GM12878 (cell line): Measurements from ENCODE around the gene DNASE1L1. TPM values are rescaled to one million over a fixed set of nuclear protein-coding genes. Genes with fewer than 3 reads are reported as not detected.

Experiments used
- ATAC-seq: fragments of 200-7000 bp; cut with Tn5 transposase; 3 replicates; pipeline ENCODE4 v1.9.1; 2020; ENCODE audit warnings: mild to moderate bottlenecking, moderate library complexity
- BruUV-seq: library from RNA; stranded (reverse); fragments of 400-500 nt; replicated peaks from 2 replicates; lab custom pipeline; 2021; lab: Mats Ljungman, UMichigan
- CTCF ChIA-PET: fragments of 300-600 bp; sonication (Branson Sonifier 250); formaldehyde crosslinking; extraction: SDS; loops from one replicate; lab custom pipeline; 2021; ENCODE audit warnings: inconsistent platforms; lab: Yijun Ruan, JAX
- POLR2A ChIA-PET: fragments of 350-600 bp; formaldehyde crosslinking; extraction: SDS; loops from one replicate; lab custom pipeline; 2021; ENCODE audit warnings: inconsistent platforms; lab: Charles Lee
- RAD21 ChIA-PET: fragments of 300-600 bp; sonication (Branson Sonifier 250); formaldehyde crosslinking; loops from one replicate; lab custom pipeline; 2023; ENCODE audit warnings: antibody characterized with exemption; ENCODE audit not compliant: unreplicated experiment; lab: Charles Lee
- SMC1A ChIA-PET: fragments of 300-600 bp; sonication (Branson Sonifier 250); formaldehyde crosslinking; loops from one replicate; lab custom pipeline; 2023; ENCODE audit not compliant: unreplicated experiment, uncharacterized antibody; lab: Charles Lee
- DNase-seq: peaks from one replicate; pipeline ENCODE4 v3.0.0-alpha.2; 2011; ENCODE audit warnings: low read depth, low spot score
- FAIRE-seq: peaks from 3 replicates; lab custom pipeline; 2011; peaks lifted over from hg19 to GRCh38; lab: Jason Lieb, UNC
- H2AFZ ChIP-seq: 2 replicates; pipeline ENCODE4 v1.6.0; 2011; ENCODE audit warnings: low read depth, low read length, control low read depth; ENCODE audit not compliant: control insufficient read depth
- H3K27ac ChIP-seq: 2 replicates; pipeline ENCODE4 v1.5.1; 2011; ENCODE audit warnings: control low read depth; ENCODE audit not compliant: control insufficient read depth, insufficient read depth
- H3K27me3 ChIP-seq, 2 experiments: replicated peaks in 1 of 2; 2 replicates each; pipeline versions ENCODE4 v1.6.0 to v1.6.1; 2011; ENCODE audit warnings: low read length in 1 of 2; ENCODE audit not compliant: control insufficient read depth in 2 of 2, insufficient read depth in 2 of 2
- H3K36me3 ChIP-seq, 2 experiments: 2 replicates each; pipeline ENCODE4 v1.5.1; 2011; ENCODE audit warnings: low read length in 1 of 2; ENCODE audit not compliant: control insufficient read depth in 2 of 2, insufficient read depth in 2 of 2
- H3K4me1 ChIP-seq: 2 replicates; pipeline ENCODE4 v1.6.1; 2011; ENCODE audit warnings: mild to moderate bottlenecking, low read length, moderate library complexity, mixed read lengths; ENCODE audit not compliant: control insufficient read depth, insufficient read depth
- H3K4me2 ChIP-seq: 2 replicates; pipeline ENCODE4 v1.6.0; 2011; ENCODE audit warnings: control low read depth; ENCODE audit not compliant: control insufficient read depth, insufficient read depth
- H3K4me3 ChIP-seq: fragments of 200-600 bp; sonication (generic); 2 replicates; pipeline ENCODE4 v1.5.1; 2016
- H3K79me2 ChIP-seq: 2 replicates; pipeline ENCODE4 v1.6.0; 2011; ENCODE audit warnings: low read length; ENCODE audit not compliant: control insufficient read depth, insufficient read depth
- H3K9ac ChIP-seq: 2 replicates; pipeline ENCODE4 v1.8.0; 2011; ENCODE audit warnings: low read length, control low read depth, mixed read lengths; ENCODE audit not compliant: control insufficient read depth, insufficient read depth
- H3K9me3 ChIP-seq: replicated peaks from 3 replicates; pipeline ENCODE4 v1.5.1; 2011; ENCODE audit warnings: mild to moderate bottlenecking, low read length; ENCODE audit not compliant: control insufficient read depth, insufficient read depth
- H4K20me1 ChIP-seq: 2 replicates; pipeline ENCODE4 v1.6.0; 2011; ENCODE audit not compliant: control insufficient read depth, insufficient read depth
- CREB1 ChIP-seq: IDR thresholded peaks from 2 replicates; pipeline ENCODE4 v1.6.1; 2012; ENCODE audit warnings: low read depth, mild to moderate bottlenecking, inconsistent platforms
- CTCF ChIP-seq, 3 experiments: IDR thresholded peaks in 2 of 3; conservative IDR thresholded peaks in 1 of 3; 2 replicates each; pipeline ENCODE4 v1.5.1; 2011; ENCODE audit warnings: low read depth in 3 of 3, low read length in 3 of 3, mild to moderate bottlenecking in 3 of 3, control low read depth in 2 of 3, moderate library complexity in 2 of 3, inconsistent platforms in 1 of 3, mixed read lengths in 1 of 3; ENCODE audit not compliant: control insufficient read depth in 2 of 3, insufficient read depth in 1 of 3; ENCODE audit errors: extremely low read depth in 1 of 3
- ETV6 ChIP-seq, 2 experiments: fragments of 450-650 bp in 1 of 2; IDR thresholded peaks in 1 of 2; conservative IDR thresholded peaks in 1 of 2; 2 replicates each; pipeline ENCODE4 v1.6.1; 2014; ENCODE audit warnings: antibody characterized with exemption in 1 of 2, borderline replicate concordance in 1 of 2, low read depth in 1 of 2, mild to moderate bottlenecking in 1 of 2, moderate library complexity in 1 of 2
- IKZF1 ChIP-seq: fragments of 450-650 bp; conservative IDR thresholded peaks from 2 replicates; pipeline ENCODE4 v1.6.1; 2017; ENCODE audit warnings: antibody characterized with exemption, mild to moderate bottlenecking
- IKZF2 ChIP-seq, 2 experiments: fragments of 450-650 bp; IDR thresholded peaks; 2 replicates each; pipeline ENCODE4 v1.6.1; 2017; ENCODE audit warnings: mild to moderate bottlenecking in 2 of 2, moderate library complexity in 2 of 2
- JUNB ChIP-seq: IDR thresholded peaks from 2 replicates; pipeline ENCODE4 v1.6.1; 2016; ENCODE audit warnings: antibody characterized with exemption, mild to moderate bottlenecking
- MYB ChIP-seq: fragments of 150-350 bp; IDR thresholded peaks from 2 replicates; pipeline ENCODE4 v1.6.1; 2014; ENCODE audit warnings: mild to moderate bottlenecking, low read depth, low read length, borderline replicate concordance
- NBN ChIP-seq: fragments of 450-650 bp; IDR thresholded peaks from 2 replicates; pipeline ENCODE4 v1.6.1; 2016
- POU2F2 ChIP-seq: IDR thresholded peaks from 3 replicates; pipeline ENCODE4 v1.6.1; 2011; ENCODE audit warnings: low read depth, mild to moderate bottlenecking, low read length, borderline replicate concordance
- SIN3A ChIP-seq: IDR thresholded peaks from 2 replicates; pipeline ENCODE4 v1.6.1; 2012; ENCODE audit warnings: low read depth, low read length, improper control_type of control experiment
- ZNF274 ChIP-seq: IDR thresholded peaks from one replicate; pipeline ENCODE4 v1.8.0; 2011; ENCODE audit not compliant: insufficient read length, insufficient read depth
- WGBS: methylation state at CpG from one replicate; pipeline ENCODE4 v1.1.6; 2016; ENCODE audit warnings: low lambda C conversion rate; ENCODE audit not compliant: insufficient replicate concordance, insufficient coverage; ENCODE audit errors: missing lambda C conversion rate; 5-methylcytosine and 5-hydroxymethylcytosine counted together
- in situ Hi-C: fragments of 300-500 bp; cut with MboI; formaldehyde crosslinking; loops from 9 replicates; pipeline ENCODE4 v1.14.3; 2018; ENCODE audit warnings: mixed read lengths
- intact Hi-C: fragments of 100-400 bp; cut with micrococcal nuclease; formaldehyde crosslinking; loops from one replicate; pipeline ENCODE4 v1.14.2; 2022; ENCODE audit not compliant: unreplicated experiment
- polyA plus RNA-seq, 11 experiments: library from polyadenylated mRNA; depleted of rRNA in 4 of 11; unstranded in 6 of 11; stranded (reverse) in 5 of 11; fragments of >200 nt; fragmentation: Nextera tagmentation in 4 of 11; fragmentation: Illumina TruSeq in 1 of 11; extraction: Ambion mirVana in 4 of 11; extraction: Trizol in 1 of 11; gene quantifications; 1 replicate in 1 of 11; 2 replicates in 10 of 11; pipeline versions ENCODE4 v1.2.1 to v1.2.3, GENCODE V29; 2011 to 2016; ENCODE audit warnings: inconsistent platforms in 2 of 11, missing spikeins in 2 of 11, low read depth in 1 of 11
- total RNA-seq, 4 experiments: library from RNA; depleted of rRNA in 3 of 4; stranded (reverse); fragments of >200 nt in 3 of 4; fragmentation: Illumina TruSeq in 1 of 4; extraction: Trizol in 1 of 4; gene quantifications; 2 replicates each; pipeline versions ENCODE4 v1.2.1 to v1.2.3, GENCODE V29; 2013 to 2021
- TF ChIP-seq, protein P1 (sequence below): fragments of 450-650 bp; conservative IDR thresholded peaks from 2 replicates; pipeline ENCODE4 v1.6.1; 2017; ENCODE audit warnings: mild to moderate bottlenecking, moderate library complexity

DNASE1L1 gene
- total and polyA plus RNA-seq, 10 of the 15 experiments (the other 5 are each of a cell fraction or from before 2014, with no cell fraction given), result 0.60 to 22.7 (median 6.8) TPM

DNA sequence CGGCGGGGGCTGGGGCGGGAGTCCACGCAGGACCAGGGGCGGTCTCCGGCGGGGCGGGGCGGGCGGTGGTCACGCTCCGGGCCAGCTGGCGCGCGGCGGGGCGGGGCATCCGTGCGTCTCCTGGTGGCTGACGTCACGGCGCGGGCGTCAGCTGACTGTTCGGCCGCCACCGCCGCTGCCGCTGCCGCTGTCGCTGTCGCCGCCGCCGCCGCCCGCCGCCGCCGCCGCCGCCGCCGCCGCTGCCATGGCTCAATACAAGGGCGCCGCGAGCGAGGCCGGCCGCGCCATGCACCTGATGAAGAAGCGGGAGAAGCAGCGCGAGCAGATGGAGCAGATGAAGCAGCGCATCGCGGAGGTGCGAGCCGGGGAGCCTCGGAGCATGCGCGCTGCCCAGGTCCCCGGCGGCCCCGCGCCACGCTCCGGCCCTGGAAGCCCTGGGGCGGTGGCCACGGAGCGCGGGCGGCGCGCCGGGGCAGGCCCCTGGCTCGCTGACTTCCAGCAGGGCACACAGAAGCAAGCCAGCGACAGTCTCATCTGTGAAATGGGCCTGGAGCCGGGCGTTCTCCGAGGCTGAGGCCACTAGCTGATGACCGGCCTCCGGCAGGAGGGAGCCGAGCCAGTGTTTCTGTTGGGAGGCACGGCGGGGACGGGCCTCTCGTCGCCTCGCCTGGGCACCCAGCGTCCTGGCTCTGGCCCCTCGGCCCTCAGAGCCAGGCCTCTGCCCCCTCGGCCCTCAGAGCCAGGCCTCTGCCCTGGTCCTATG is 35.1 kb upstream of the DNASE1L1 start, which contains the start of gene FAM50A (continued):
- TF ChIP-seq IKZF2 (IDR thresholded peaks at IDR 0.05) (no peak), IKZF1 (peak; percentile 36), CREB1 (peak; percentile 59; the same call in 1 of the 2 replicates), POU2F2 (no peak), ZNF274 (no peak), ETV6 (conservative IDR thresholded peaks at IDR 0.05 in 1 of 2, IDR thresholded peaks at IDR 0.05 in 1 of 2; ENCODE audit: borderline replicate concordance in 1 of 2, low read depth in 1 of 2) (no peak), NBN (no peak)
- TF ChIP-seq, protein P1, sequence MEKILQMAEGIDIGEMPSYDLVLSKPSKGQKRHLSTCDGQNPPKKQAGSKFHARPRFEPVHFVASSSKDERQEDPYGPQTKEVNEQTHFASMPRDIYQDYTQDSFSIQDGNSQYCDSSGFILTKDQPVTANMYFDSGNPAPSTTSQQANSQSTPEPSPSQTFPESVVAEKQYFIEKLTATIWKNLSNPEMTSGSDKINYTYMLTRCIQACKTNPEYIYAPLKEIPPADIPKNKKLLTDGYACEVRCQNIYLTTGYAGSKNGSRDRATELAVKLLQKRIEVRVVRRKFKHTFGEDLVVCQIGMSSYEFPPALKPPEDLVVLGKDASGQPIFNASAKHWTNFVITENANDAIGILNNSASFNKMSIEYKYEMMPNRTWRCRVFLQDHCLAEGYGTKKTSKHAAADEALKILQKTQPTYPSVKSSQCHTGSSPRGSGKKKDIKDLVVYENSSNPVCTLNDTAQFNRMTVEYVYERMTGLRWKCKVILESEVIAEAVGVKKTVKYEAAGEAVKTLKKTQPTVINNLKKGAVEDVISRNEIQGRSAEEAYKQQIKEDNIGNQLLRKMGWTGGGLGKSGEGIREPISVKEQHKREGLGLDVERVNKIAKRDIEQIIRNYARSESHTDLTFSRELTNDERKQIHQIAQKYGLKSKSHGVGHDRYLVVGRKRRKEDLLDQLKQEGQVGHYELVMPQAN, result 0 out of 2 replicates have a peak, but pooled peaks have one; percentile 34

GRCh38 chrX:154443479-154443910 is 34.4 kb upstream of the DNASE1L1 start:
- H3K36me3 ChIP-seq, result peaks cover 0 to 5% of the 10 kb centered on the region in 2 experiments; a peak in 1 of 4 replicates
- 0 out of 2 replicates have a peak, but pooled peaks cover 3% of the 10 kb centered on the region for H3K4me1 ChIP-seq
- intact Hi-C loops, result no loop called here
- TF ChIP-seq CTCF (IDR thresholded peaks at IDR 0.05 in 2 of 3, conservative IDR thresholded peaks at IDR 0.05 in 1 of 3; ENCODE audit: control insufficient read depth in 2 of 3, extremely low read depth in 1 of 3, insufficient read depth in 1 of 3, low read depth in 3 of 3, low read length in 3 of 3) (no peak), SIN3A (no peak), MYB (no peak), JUNB (no peak)
- RAD21 ChIA-PET, result interaction anchor here (1.3 kb wide), 1 partner anchor 33 kb away, joined by 3 read pairs; no protein-coding TSS in a partner anchor
- H3K4me3 ChIP-seq, result peak overlapping the region; percentile 50; the same call in 1 of the 2 replicates
- CTCF ChIA-PET, result interaction anchor here (0.8 kb wide), 1 partner anchor 16 kb away, joined by 3 read pairs; no protein-coding TSS in a partner anchor
- peaks cover 13% of the 10 kb centered on the region for H3K79me2 ChIP-seq
- H3K27ac ChIP-seq, result no peak overlapping the region
- FAIRE-seq (no peak), DNase-seq (no peak), ATAC-seq (peak; percentile 8; the same call in 1 of the 3 replicates)
- no peaks in the 10 kb centered on the region for H3K27me3 ChIP-seq
- no peaks in the 10 kb centered on the region for H4K20me1 ChIP-seq
- H3K9me3 ChIP-seq, result no peaks in the 10 kb centered on the region
- WGBS, result 41% methylated on average over 10 of the region's 10 CpGs
- H3K4me2 ChIP-seq, result peak overlapping the region; percentile 82
- in situ Hi-C loops, result no loop called here
- H3K9ac ChIP-seq, result no peak overlapping the region
- POLR2A ChIA-PET, result interaction anchor here (0.9 to 1.1 kb wide), 2 partner anchors 42 to 44 kb away, joined by 3 read pairs; no protein-coding TSS in a partner anchor
- BruUV-seq, result no TSS peak
- SMC1A ChIA-PET, result no interaction called here
- H2AFZ ChIP-seq, result 0 out of 2 replicates have a peak overlapping the region, but pooled peaks have one; percentile 4
